Fibroblast of peridontal ligament (primary cell): ENCODE measurements around the gene ADAMTS12.

Experiments used
- DNase-seq: peaks from one replicate; pipeline ENCODE4 v3.0.0-alpha.2; 2010; ENCODE audit errors: extremely low read depth

The ADAMTS12 gene

GRCh38 chr5:33479311-33479710 is 412.5 kb downstream of the ADAMTS12 start:
- no peak for DNase-seq

DNA sequence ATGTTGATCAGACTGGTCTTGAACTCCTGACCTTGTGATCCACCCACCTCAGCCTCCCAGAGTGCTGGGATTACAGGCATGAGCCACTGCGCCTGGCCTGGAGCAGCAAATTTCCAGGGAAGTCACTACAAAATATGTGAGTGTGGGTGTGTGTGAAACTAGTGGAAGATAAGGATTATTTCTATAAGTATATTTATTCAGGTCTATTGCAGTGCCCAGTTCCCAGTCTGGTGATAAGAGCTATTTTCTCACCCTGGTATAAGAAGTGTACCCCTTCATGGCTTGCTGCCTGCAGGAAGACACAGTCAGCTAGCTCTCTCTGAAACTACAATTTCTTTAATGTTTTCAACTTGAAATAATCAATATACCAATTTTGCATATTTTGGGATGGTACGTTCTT is 414.0 kb downstream of the ADAMTS12 start:
- no peak for DNase-seq

DNA sequence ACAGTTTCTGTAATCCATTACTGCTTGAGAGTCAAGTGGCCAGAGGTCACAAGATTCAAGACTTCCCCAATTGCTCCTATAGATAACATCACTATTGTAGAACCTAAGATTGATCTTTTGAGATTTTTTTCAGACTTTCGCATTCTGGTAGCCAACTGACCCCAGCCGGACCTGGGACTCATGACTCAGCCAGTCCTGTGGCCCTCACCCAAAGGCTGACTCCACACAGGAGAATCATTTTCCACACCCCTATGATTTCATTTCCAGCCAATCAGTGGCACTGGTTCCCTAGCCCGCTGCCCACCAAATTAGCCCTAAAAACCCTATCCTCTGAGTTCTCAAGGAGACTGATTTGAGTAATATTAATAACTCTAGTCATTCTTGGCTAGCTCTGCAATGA is 414.8 kb downstream of the ADAMTS12 start:
- DNase-seq: no peak

GRCh38 chr5:33475706-33476105 is 416.1 kb downstream of the ADAMTS12 start:
- DNase-seq: no peak

GRCh38 chr5:33474931-33475499 is 416.8 kb downstream of the ADAMTS12 start:
- DNase-seq: no peak

- DNase-seq: no peak
Observed at GRCh38 chr5:33474004-33474403, 417.8 kb downstream of the ADAMTS12 start.
